ENCODE results near the gene FBXO30.

The FBXO30 gene

DNA sequence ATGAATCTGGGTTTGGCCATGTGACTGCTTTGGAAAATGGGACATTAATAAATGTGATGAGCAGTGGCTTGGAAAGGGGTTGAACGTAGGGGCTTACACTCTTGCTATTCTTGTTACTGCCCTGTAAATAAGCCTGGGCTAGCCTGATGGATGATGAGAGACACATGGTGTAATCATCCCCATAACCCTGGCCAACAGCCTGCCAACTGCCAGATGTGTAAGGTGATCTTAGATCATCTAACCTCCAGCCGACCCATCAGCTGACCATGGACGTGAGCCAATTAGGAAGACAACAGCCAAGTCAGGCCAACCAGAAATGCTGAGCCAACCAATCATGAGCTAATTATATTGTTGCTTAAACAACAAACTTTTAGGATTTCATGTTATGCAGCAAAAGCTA, 25.2 kb downstream of the FBXO30 start:
- TF ChIP-seq NFIC (IDR thresholded peaks at IDR 0.05) (no peak), EP300 (IDR thresholded peaks at IDR 0.05; ENCODE audit: borderline replicate concordance) (no peak), TCF12 (IDR thresholded peaks at IDR 0.05; ENCODE audit: low read depth) (no peak)

- TF ChIP-seq TAF1 (IDR thresholded peaks at IDR 0.05; ENCODE audit: low read depth) (no peak), TEAD4 (IDR thresholded peaks at IDR 0.05) (no peak), YY1 (IDR thresholded peaks at IDR 0.05; ENCODE audit: low read depth) (no peak), NFIC (IDR thresholded peaks at IDR 0.05) (no peak), MAX (IDR thresholded peaks at IDR 0.05) (no peak), EGR1 (IDR thresholded peaks at IDR 0.05) (no peak), ZBTB7A (IDR thresholded peaks at IDR 0.05; ENCODE audit: low read depth) (no peak), RAD21 (IDR thresholded peaks at IDR 0.05; ENCODE audit: low read depth) (no peak)
- TF ChIP-seq, protein P1, sequence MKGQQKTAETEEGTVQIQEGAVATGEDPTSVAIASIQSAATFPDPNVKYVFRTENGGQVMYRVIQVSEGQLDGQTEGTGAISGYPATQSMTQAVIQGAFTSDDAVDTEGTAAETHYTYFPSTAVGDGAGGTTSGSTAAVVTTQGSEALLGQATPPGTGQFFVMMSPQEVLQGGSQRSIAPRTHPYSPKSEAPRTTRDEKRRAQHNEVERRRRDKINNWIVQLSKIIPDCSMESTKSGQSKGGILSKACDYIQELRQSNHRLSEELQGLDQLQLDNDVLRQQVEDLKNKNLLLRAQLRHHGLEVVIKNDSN (IDR thresholded peaks at IDR 0.05) = no peak
These were observed 26.9 kb downstream of the FBXO30 start for GRCh38 chr6:145787688-145788087.

GRCh38 chr6:145784683-145785082, 29.9 kb downstream of the FBXO30 start:
- TF ChIP-seq MAX (IDR thresholded peaks at IDR 0.05) (no peak), EP300 (IDR thresholded peaks at IDR 0.05; ENCODE audit: borderline replicate concordance) (no peak), ZBTB7A (IDR thresholded peaks at IDR 0.05; ENCODE audit: low read depth) (no peak)

- no peak for TF ChIP-seq YY1 (IDR thresholded peaks at IDR 0.05; ENCODE audit: low read depth)
- TF ChIP-seq TEAD4 (IDR thresholded peaks at IDR 0.05) = no peak
- TF ChIP-seq, protein P1 (IDR thresholded peaks at IDR 0.05) = no peak
- TF ChIP-seq, protein P2, sequence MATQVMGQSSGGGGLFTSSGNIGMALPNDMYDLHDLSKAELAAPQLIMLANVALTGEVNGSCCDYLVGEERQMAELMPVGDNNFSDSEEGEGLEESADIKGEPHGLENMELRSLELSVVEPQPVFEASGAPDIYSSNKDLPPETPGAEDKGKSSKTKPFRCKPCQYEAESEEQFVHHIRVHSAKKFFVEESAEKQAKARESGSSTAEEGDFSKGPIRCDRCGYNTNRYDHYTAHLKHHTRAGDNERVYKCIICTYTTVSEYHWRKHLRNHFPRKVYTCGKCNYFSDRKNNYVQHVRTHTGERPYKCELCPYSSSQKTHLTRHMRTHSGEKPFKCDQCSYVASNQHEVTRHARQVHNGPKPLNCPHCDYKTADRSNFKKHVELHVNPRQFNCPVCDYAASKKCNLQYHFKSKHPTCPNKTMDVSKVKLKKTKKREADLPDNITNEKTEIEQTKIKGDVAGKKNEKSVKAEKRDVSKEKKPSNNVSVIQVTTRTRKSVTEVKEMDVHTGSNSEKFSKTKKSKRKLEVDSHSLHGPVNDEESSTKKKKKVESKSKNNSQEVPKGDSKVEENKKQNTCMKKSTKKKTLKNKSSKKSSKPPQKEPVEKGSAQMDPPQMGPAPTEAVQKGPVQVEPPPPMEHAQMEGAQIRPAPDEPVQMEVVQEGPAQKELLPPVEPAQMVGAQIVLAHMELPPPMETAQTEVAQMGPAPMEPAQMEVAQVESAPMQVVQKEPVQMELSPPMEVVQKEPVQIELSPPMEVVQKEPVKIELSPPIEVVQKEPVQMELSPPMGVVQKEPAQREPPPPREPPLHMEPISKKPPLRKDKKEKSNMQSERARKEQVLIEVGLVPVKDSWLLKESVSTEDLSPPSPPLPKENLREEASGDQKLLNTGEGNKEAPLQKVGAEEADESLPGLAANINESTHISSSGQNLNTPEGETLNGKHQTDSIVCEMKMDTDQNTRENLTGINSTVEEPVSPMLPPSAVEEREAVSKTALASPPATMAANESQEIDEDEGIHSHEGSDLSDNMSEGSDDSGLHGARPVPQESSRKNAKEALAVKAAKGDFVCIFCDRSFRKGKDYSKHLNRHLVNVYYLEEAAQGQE (IDR thresholded peaks at IDR 0.05; ENCODE audit: low read depth) = no peak
- TF ChIP-seq MAX (IDR thresholded peaks at IDR 0.05) = no peak
- no peak for TF ChIP-seq FOXM1 (IDR thresholded peaks at IDR 0.05; ENCODE audit: borderline replicate concordance, low read depth)
- TF ChIP-seq TAF1 (IDR thresholded peaks at IDR 0.05; ENCODE audit: low read depth) = no peak
- no peak for TF ChIP-seq RAD21 (IDR thresholded peaks at IDR 0.05; ENCODE audit: low read depth)
- TF ChIP-seq NFIC (IDR thresholded peaks at IDR 0.05) = no peak
- no peak for TF ChIP-seq CEBPB (IDR thresholded peaks at IDR 0.05)
These were observed 30.8 kb downstream of the FBXO30 start for GRCh38 chr6:145783796-145784195.

- no peak for TF ChIP-seq ZBTB7A (IDR thresholded peaks at IDR 0.05; ENCODE audit: low read depth)
- TF ChIP-seq FOXM1 (IDR thresholded peaks at IDR 0.05; ENCODE audit: borderline replicate concordance, low read depth) = no peak
- no peak for TF ChIP-seq RAD21 (IDR thresholded peaks at IDR 0.05; ENCODE audit: low read depth)
- TF ChIP-seq, protein P2 (IDR thresholded peaks at IDR 0.05; ENCODE audit: low read depth) = no peak
- TF ChIP-seq, protein P1 (IDR thresholded peaks at IDR 0.05) = no peak
- TF ChIP-seq NFIC (IDR thresholded peaks at IDR 0.05) = no peak
- no peak for TF ChIP-seq TEAD4 (IDR thresholded peaks at IDR 0.05)
- TF ChIP-seq CEBPB (IDR thresholded peaks at IDR 0.05) = no peak
- TF ChIP-seq TAF1 (IDR thresholded peaks at IDR 0.05; ENCODE audit: low read depth) = no peak
- no peak for TF ChIP-seq MAX (IDR thresholded peaks at IDR 0.05)
- no peak for TF ChIP-seq EP300 (IDR thresholded peaks at IDR 0.05; ENCODE audit: borderline replicate concordance)
- no peak for TF ChIP-seq YY1 (IDR thresholded peaks at IDR 0.05; ENCODE audit: low read depth)
- no peak for TF ChIP-seq TCF12 (IDR thresholded peaks at IDR 0.05; ENCODE audit: low read depth)
- no peak for TF ChIP-seq EGR1 (IDR thresholded peaks at IDR 0.05)
These were observed 41.7 kb downstream of the FBXO30 start for GRCh38 chr6:145772846-145773245.

DNA sequence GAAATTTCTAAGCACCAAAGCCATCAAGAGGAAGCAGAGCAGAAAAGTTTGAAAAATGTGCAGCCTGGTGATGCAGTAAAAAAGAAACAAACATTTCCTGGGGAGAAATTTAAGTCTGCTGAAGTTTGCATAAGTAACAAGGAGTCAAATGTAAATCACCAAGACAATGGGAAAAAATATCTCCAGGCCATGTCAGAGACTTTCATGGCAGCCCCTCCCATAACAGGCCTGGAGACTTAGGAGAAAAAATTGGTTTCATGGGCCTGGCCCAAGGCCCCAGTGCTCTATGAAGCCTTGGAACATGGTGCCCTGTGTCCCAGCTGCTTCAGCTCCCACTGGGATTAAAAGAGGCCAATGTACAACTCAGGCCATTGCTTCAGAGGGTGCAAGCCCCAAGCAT, 49.1 kb downstream of the FBXO30 start:
- no peak for TF ChIP-seq TCF12 (IDR thresholded peaks at IDR 0.05; ENCODE audit: low read depth)
- TF ChIP-seq CEBPB (IDR thresholded peaks at IDR 0.05) = no peak
- TF ChIP-seq, protein P2 (IDR thresholded peaks at IDR 0.05; ENCODE audit: low read depth) = no peak
- TF ChIP-seq TEAD4 (IDR thresholded peaks at IDR 0.05) = no peak
- no peak for TF ChIP-seq MAX (IDR thresholded peaks at IDR 0.05)

Measured in Ishikawa (cell line).